ENCODE results near the gene MAPK8IP2. TPM values are rescaled to one million over a fixed set of nuclear protein-coding genes. Genes with fewer than 3 reads are reported as not detected.

The MAPK8IP2 gene
- total RNA-seq, 1 experiment from 2014 or later: 7.8 TPM

GRCh38 chr22:50608996-50609395 lies 8.4 kb downstream of the MAPK8IP2 start:
- no peak for TF ChIP-seq EZH2 (IDR thresholded peaks at IDR 0.05; ENCODE audit: borderline replicate concordance, low read depth, low read length, poor library complexity, severe bottlenecking)
- no peak for TF ChIP-seq CTCF (conservative IDR thresholded peaks at IDR 0.05; ENCODE audit: low read depth, low read length)
- no peak for DNase-seq (ENCODE audit: low spot score)
- no TSS peak for BruUV-seq (replicated peaks)
- intact Hi-C loops (cut with micrococcal nuclease; ENCODE audit: unreplicated experiment): loop anchor here (10.0 kb wide), 1 partner anchor 64 kb away; the partner anchor contains the start of gene KLHDC7B
- ChIA-PET CTCF (interaction anchor here (1.3 kb wide), 1 partner anchor 12 kb away, joined by 3 read pairs; no protein-coding TSS in a partner anchor), POLR2A (ENCODE audit: low non-redundant PET) (no interaction called here)
- Histone ChIP-seq H3K27me3 (replicated peaks; ENCODE audit: insufficient read depth, low read depth, low read length, poor library complexity) (no peaks in the 10 kb centered on the region), H3K27ac (ENCODE audit: low read depth, low read length, poor library complexity, severe bottlenecking) (no peak overlapping the region), H3K36me3 (ENCODE audit: insufficient read depth, low read length, poor library complexity, severe bottlenecking) (no peaks in the 10 kb centered on the region), H3K4me1 (ENCODE audit: insufficient read depth, low read length, poor library complexity, severe bottlenecking) (no peaks in the 10 kb centered on the region), H3K9me3 (ENCODE audit: low read depth, low read length, poor library complexity, severe bottlenecking) (no peaks in the 10 kb centered on the region), H3K4me3 (ENCODE audit: low read depth, low read length, poor library complexity, severe bottlenecking) (no peak overlapping the region)

GRCh38 chr22:50609599-50609998 lies 9.0 kb downstream of the MAPK8IP2 start:
- Histone ChIP-seq H3K27ac (ENCODE audit: low read depth, low read length, poor library complexity, severe bottlenecking) (no peak overlapping the region), H3K9me3 (ENCODE audit: low read depth, low read length, poor library complexity, severe bottlenecking) (no peaks in the 10 kb centered on the region), H3K4me1 (ENCODE audit: insufficient read depth, low read length, poor library complexity, severe bottlenecking) (no peaks in the 10 kb centered on the region), H3K36me3 (ENCODE audit: insufficient read depth, low read length, poor library complexity, severe bottlenecking) (no peaks in the 10 kb centered on the region), H3K27me3 (replicated peaks; ENCODE audit: insufficient read depth, low read depth, low read length, poor library complexity) (no peaks in the 10 kb centered on the region), H3K4me3 (ENCODE audit: low read depth, low read length, poor library complexity, severe bottlenecking) (no peak overlapping the region)
- ChIA-PET CTCF (no interaction called here), POLR2A (ENCODE audit: low non-redundant PET) (no interaction called here)
- BruUV-seq (replicated peaks): no TSS peak
- TF ChIP-seq CTCF (conservative IDR thresholded peaks at IDR 0.05; ENCODE audit: low read depth, low read length) (no peak), EZH2 (IDR thresholded peaks at IDR 0.05; ENCODE audit: borderline replicate concordance, low read depth, low read length, poor library complexity, severe bottlenecking) (no peak)
- DNase-seq (ENCODE audit: low spot score): no peak
- intact Hi-C loops (cut with micrococcal nuclease; ENCODE audit: unreplicated experiment): loop anchor here (10.0 kb wide), 1 partner anchor 65 kb away; the partner anchor contains the start of gene KLHDC7B

GRCh38 chr22:50610041-50610451 lies 9.5 kb downstream of the MAPK8IP2 start:
- intact Hi-C loops (cut with micrococcal nuclease; ENCODE audit: unreplicated experiment): no loop called here
- no peak for DNase-seq (ENCODE audit: low spot score)
- Histone ChIP-seq H3K9me3 (ENCODE audit: low read depth, low read length, poor library complexity, severe bottlenecking) (no peaks in the 10 kb centered on the region), H3K27me3 (replicated peaks; ENCODE audit: insufficient read depth, low read depth, low read length, poor library complexity) (no peaks in the 10 kb centered on the region), H3K4me3 (ENCODE audit: low read depth, low read length, poor library complexity, severe bottlenecking) (no peak overlapping the region), H3K4me1 (ENCODE audit: insufficient read depth, low read length, poor library complexity, severe bottlenecking) (no peaks in the 10 kb centered on the region), H3K36me3 (ENCODE audit: insufficient read depth, low read length, poor library complexity, severe bottlenecking) (no peaks in the 10 kb centered on the region), H3K27ac (ENCODE audit: low read depth, low read length, poor library complexity, severe bottlenecking) (no peak overlapping the region)
- BruUV-seq (replicated peaks): no TSS peak
- POLR2A ChIA-PET (ENCODE audit: low non-redundant PET): no interaction called here
- CTCF ChIA-PET: no interaction called here
- TF ChIP-seq EZH2 (IDR thresholded peaks at IDR 0.05; ENCODE audit: borderline replicate concordance, low read depth, low read length, poor library complexity, severe bottlenecking) (no peak), CTCF (conservative IDR thresholded peaks at IDR 0.05; ENCODE audit: low read depth, low read length) (no peak)
